HEK293 (cell line): ENCODE measurements around the gene ALB.

Experiments used
- CTCF ChIP-seq: fragments of 450-650 bp; formaldehyde crosslinking; IDR thresholded peaks from 2 replicates; pipeline ENCODE4 v1.5.1; 2016; ENCODE audit warnings: missing biosample characterization, missing genetic modification characterization
- REST ChIP-seq: fragments of 450-650 bp; formaldehyde crosslinking; IDR thresholded peaks from 2 replicates; pipeline ENCODE4 v1.5.1; 2016; ENCODE audit warnings: missing biosample characterization, missing genetic modification characterization
- SCRT1 ChIP-seq: fragments of 450-650 bp; formaldehyde crosslinking; IDR thresholded peaks from 2 replicates; pipeline ENCODE4 v1.5.1; 2016; ENCODE audit warnings: missing biosample characterization, missing genetic modification characterization, borderline replicate concordance
- ZFP69B ChIP-seq: fragments of 450-650 bp; formaldehyde crosslinking; IDR thresholded peaks from 2 replicates; pipeline ENCODE4 v1.5.1; 2016; ENCODE audit warnings: missing biosample characterization, missing genetic modification characterization
- ZNF121 ChIP-seq: fragments of 450-650 bp; formaldehyde crosslinking; IDR thresholded peaks from 2 replicates; pipeline ENCODE4 v1.5.1; 2016; ENCODE audit warnings: missing biosample characterization, missing genetic modification characterization
- ZNF501 ChIP-seq: fragments of 450-650 bp; formaldehyde crosslinking; IDR thresholded peaks from 2 replicates; pipeline ENCODE4 v1.5.1; 2016; ENCODE audit warnings: missing biosample characterization, missing genetic modification characterization
- ZNF529 ChIP-seq: fragments of 450-650 bp; formaldehyde crosslinking; IDR thresholded peaks from 2 replicates; pipeline ENCODE4 v1.5.1; 2017; ENCODE audit warnings: missing genetic modification characterization, missing biosample characterization; ENCODE audit not compliant: insufficient replicate concordance
- ZNF664 ChIP-seq: fragments of 450-650 bp; formaldehyde crosslinking; IDR thresholded peaks from 2 replicates; pipeline ENCODE4 v1.5.1; 2016; ENCODE audit warnings: missing biosample characterization, missing genetic modification characterization
- ZNF76 ChIP-seq: fragments of 450-650 bp; formaldehyde crosslinking; IDR thresholded peaks from 2 replicates; pipeline ENCODE4; 2016; ENCODE audit warnings: low read depth, missing biosample characterization, missing genetic modification characterization, borderline replicate concordance

DNA sequence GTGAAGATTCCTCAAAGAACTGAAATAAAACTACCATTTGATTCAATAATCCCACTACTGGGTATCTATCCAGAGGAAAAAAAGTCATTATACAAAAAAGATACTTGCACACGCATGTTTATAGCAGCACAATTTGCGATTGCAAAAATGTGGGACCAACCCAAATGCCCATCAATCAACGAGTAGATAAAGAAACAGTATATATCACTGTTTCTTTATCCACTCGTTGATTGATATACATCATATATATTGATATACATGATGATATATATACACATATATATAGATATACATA lies 18.3 kb downstream of the ALB start:
- no peak for TF ChIP-seq CTCF
- no peak for TF ChIP-seq ZNF529 (tag by site-specific recombination)
- no peak for TF ChIP-seq ZNF121 (tag by site-specific recombination)
- no peak for TF ChIP-seq ZNF664 (tag by site-specific recombination)
- TF ChIP-seq REST (tag by site-specific recombination), result no peak
- TF ChIP-seq ZNF501 (tag by site-specific recombination), result no peak
- TF ChIP-seq ZNF76 (tag by site-specific recombination), result no peak
- TF ChIP-seq SCRT1, result no peak
- no peak for TF ChIP-seq ZFP69B (tag by site-specific recombination)
